ENCODE data around the gene CTBP2.

Gene CTBP2

GRCh38 chr10:125125951-125126735, 34.2 kb downstream of the CTBP2 start:
- DNase-seq (ENCODE audit: insufficient read length, low spot score) = no peak
- FAIRE-seq = no peak
- no peak for TF ChIP-seq POLR2A (IDR thresholded peaks at IDR 0.05; ENCODE audit: low read depth, low read length)

GRCh38 chr10:125124907-125125306, 35.5 kb downstream of the CTBP2 start:
- TF ChIP-seq POLR2A (IDR thresholded peaks at IDR 0.05; ENCODE audit: low read depth, low read length) = no peak
- FAIRE-seq (no peak), DNase-seq (ENCODE audit: insufficient read length, low spot score) (no peak)

GRCh38 chr10:125124115-125124487, 36.3 kb downstream of the CTBP2 start:
- DNase-seq (ENCODE audit: insufficient read length, low spot score) = no peak
- TF ChIP-seq POLR2A (IDR thresholded peaks at IDR 0.05; ENCODE audit: low read depth, low read length) = no peak
- no peak for FAIRE-seq

GRCh38 chr10:125123476-125124114, 36.8 kb downstream of the CTBP2 start:
- no peak for TF ChIP-seq POLR2A (IDR thresholded peaks at IDR 0.05; ENCODE audit: low read depth, low read length)
- DNase-seq (ENCODE audit: insufficient read length, low spot score) (peak; percentile 93), FAIRE-seq (peak; percentile 81)

- FAIRE-seq = no peak
- DNase-seq (ENCODE audit: insufficient read length, low spot score) = no peak
- TF ChIP-seq POLR2A (IDR thresholded peaks at IDR 0.05; ENCODE audit: low read depth, low read length) = no peak
Measured at GRCh38 chr10:125122566-125122965, 37.8 kb downstream of the CTBP2 start.

GRCh38 chr10:125121003-125121402, 39.4 kb downstream of the CTBP2 start:
- DNase-seq (ENCODE audit: insufficient read length, low spot score) (no peak), FAIRE-seq (no peak)
- TF ChIP-seq POLR2A (IDR thresholded peaks at IDR 0.05; ENCODE audit: low read depth, low read length) = no peak

GRCh38 chr10:125120053-125120710, 40.2 kb downstream of the CTBP2 start:
- DNase-seq (ENCODE audit: insufficient read length, low spot score) (no peak), FAIRE-seq (no peak)
- no peak for TF ChIP-seq POLR2A (IDR thresholded peaks at IDR 0.05; ENCODE audit: low read depth, low read length)

GRCh38 chr10:125118701-125119100, 41.7 kb downstream of the CTBP2 start:
- no peak for DNase-seq (ENCODE audit: insufficient read length, low spot score)
- TF ChIP-seq POLR2A (IDR thresholded peaks at IDR 0.05; ENCODE audit: low read depth, low read length) = no peak
- no peak for FAIRE-seq

GRCh38 chr10:125118011-125118611, 42.3 kb downstream of the CTBP2 start:
- FAIRE-seq (no peak), DNase-seq (ENCODE audit: insufficient read length, low spot score) (no peak)
- TF ChIP-seq POLR2A (IDR thresholded peaks at IDR 0.05; ENCODE audit: low read depth, low read length) = no peak

- no peak for TF ChIP-seq POLR2A (IDR thresholded peaks at IDR 0.05; ENCODE audit: low read depth, low read length)
- FAIRE-seq = no peak
- no peak for DNase-seq (ENCODE audit: insufficient read length, low spot score)
Measured at GRCh38 chr10:125116652-125117310, 43.6 kb downstream of the CTBP2 start.

GRCh38 chr10:125116041-125116649, 44.2 kb downstream of the CTBP2 start:
- no peak for FAIRE-seq
- no peak for DNase-seq (ENCODE audit: insufficient read length, low spot score)
- TF ChIP-seq POLR2A (IDR thresholded peaks at IDR 0.05; ENCODE audit: low read depth, low read length) = no peak

- TF ChIP-seq POLR2A (IDR thresholded peaks at IDR 0.05; ENCODE audit: low read depth, low read length) = no peak
- no peak for DNase-seq (ENCODE audit: insufficient read length, low spot score)
- FAIRE-seq = no peak
Measured at GRCh38 chr10:125115409-125115808, 45.0 kb downstream of the CTBP2 start.

- DNase-seq (ENCODE audit: insufficient read length, low spot score) (no peak), FAIRE-seq (no peak)
- no peak for TF ChIP-seq POLR2A (IDR thresholded peaks at IDR 0.05; ENCODE audit: low read depth, low read length)
Measured at GRCh38 chr10:125114761-125115391, 45.5 kb downstream of the CTBP2 start.

Measured in H54 (cell line).